ENCODE data around the gene PARS2.

The PARS2 gene

GRCh38 chr1:54768093-54768492 lies 3.8 kb upstream of the PARS2 start:
- no peak for DNase-seq

- DNase-seq = no peak
Measured at GRCh38 chr1:54767526-54767925, 3.2 kb upstream of the PARS2 start.

DNA sequence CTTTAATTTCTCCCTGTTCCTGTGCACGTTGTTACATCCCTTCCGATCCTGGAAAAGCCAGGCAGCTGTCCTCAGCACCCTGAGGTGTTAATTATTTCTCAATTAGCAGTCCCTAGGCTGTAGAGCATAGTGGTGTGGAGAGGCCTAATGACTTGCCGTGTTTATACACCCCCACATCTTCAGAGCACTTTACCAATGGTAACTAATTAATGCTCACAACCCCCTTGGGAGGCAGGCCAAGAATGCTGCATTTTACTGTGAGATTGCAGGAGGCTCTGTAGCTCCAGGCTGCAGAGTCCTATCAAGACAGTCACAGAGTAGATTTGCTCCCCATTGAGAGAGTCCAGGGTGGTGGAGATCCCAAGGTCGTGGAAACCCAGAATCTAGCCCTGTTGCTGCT lies 2.4 kb upstream of the PARS2 start:
- no peak for DNase-seq

- no peak for DNase-seq
Measured at GRCh38 chr1:54764922-54765561, 719 bp upstream of the PARS2 start.

GRCh38 chr1:54763816-54764132 lies 549 bp downstream of the PARS2 start:
- DNase-seq = no peak

DNA sequence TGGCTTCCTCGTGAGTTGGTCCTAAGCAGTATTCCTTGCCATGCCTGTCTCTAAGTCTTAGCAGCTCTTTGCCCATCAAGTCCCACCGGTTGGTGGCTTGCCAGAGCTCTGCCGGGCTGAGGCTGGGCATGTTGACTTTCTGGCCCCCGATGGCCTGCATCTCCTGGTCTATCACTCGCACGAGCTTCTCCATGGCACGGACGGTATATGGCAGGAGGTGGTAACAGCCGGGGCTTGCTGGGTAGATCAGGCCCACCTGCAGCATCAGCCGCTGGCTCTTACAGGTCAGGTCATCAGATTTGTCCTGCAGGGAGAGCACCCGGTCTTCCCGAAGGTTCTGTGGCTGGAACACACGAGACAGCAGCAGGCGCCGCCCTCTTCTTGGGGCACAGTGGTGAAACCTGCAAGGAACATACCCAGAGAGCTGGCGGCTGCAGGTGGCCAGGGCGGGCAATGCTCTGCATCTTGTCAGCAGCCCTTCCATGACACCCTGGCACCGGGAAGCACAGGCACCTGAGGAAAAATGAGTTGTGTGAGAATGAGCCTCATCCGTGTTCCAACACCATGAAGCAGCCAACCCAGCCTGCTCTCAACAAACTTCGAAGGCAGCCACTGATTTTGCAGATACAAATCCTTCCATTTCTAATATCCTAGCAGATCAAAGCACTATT lies 5.5 kb downstream of the PARS2 start:
- no peak for DNase-seq

GRCh38 chr1:54757833-54758232 lies 6.5 kb downstream of the PARS2 start:
- DNase-seq = no peak

DNA sequence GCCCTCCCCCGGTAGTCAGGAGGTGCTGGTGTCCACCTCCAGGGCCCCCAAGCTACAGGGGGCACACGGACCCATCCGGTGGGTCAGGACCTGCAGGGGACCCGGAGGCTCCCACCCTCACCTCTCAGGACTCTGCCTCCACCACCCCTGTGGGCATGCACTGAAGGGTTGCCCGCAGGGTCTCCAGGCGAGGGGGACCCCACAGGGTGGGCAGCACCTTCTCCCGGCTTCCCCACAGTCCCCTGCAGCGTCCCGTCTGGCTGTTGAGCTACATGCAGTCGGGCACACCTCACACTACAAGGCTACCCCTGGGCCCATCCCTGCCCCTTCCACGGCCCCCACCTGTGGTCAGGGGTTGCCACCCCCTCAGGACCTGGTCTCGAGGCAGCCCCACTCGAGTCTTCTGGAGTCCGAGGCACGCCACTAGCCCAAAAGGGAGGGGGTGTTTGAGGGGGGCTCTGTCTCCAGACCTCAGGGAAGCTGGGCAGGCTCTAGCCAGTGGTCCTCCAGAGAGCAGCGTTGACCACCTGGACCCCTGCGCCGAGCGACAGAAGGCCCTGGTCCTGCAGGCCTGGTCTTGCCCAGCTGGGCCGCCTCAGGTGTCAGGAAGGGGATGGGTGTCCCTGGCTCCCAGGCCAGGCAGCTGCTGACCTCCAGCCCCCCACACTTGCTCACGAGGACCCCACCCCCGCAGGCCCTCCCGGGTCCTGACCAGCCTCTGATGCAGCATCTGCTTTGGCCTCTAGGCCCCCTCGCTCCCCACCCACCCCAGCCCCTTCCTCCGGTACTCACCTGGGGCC lies 9.6 kb downstream of the PARS2 start:
- DNase-seq = no peak

GRCh38 chr1:54754045-54754444 lies 10.3 kb downstream of the PARS2 start:
- DNase-seq = no peak

GRCh38 chr1:54751426-54751825 lies 12.9 kb downstream of the PARS2 start:
- no peak for DNase-seq

GRCh38 chr1:54750596-54750995 lies 13.7 kb downstream of the PARS2 start:
- no peak for DNase-seq

GRCh38 chr1:54748094-54748835 lies 16.1 kb downstream of the PARS2 start:
- no peak for DNase-seq

- DNase-seq = no peak
Measured at GRCh38 chr1:54745864-54746263, 18.5 kb downstream of the PARS2 start.

- no peak for DNase-seq
Measured at GRCh38 chr1:54745274-54745673, 19.0 kb downstream of the PARS2 start.

- DNase-seq = no peak
Measured at GRCh38 chr1:54744696-54745095, 19.6 kb downstream of the PARS2 start.

DNA sequence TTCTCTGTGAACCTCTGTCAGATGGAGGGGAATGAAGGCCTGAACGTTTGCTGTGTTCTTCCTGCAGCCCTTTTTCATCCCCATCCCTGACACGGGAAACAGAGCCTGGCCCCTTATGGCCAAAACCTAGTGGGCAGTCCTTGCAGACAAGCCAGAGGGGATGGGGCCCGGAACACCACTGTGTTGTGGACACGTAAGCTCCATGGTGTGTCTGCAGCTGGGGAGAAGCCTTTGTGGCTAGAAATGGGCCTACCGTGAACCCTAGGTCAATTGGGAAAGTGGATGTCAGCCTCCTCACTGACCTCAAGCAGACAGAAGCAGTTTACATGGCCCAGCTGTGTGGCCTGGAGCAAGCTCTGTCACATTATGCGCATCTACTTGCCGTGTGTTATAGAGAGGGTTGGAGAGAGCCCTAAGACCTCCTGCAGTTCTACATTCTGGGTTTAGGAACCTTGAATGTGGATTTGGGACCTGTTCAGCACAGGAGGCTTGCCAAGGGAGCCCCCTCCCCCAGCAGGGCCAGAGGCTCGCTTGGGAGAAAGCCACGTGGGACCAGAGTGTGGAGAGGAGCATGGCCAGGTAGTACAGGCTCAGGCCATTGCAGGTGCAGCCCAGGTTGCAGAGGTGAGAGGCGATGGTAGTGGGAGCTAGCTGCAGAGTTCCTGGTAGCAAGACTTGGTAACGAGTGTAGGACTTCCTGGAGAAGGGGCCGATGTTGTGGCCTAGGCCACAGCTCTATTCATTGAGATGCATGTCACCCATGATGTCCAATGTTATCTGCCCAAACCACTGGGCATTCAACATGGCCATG lies 20.7 kb downstream of the PARS2 start:
- no peak for DNase-seq

DNA sequence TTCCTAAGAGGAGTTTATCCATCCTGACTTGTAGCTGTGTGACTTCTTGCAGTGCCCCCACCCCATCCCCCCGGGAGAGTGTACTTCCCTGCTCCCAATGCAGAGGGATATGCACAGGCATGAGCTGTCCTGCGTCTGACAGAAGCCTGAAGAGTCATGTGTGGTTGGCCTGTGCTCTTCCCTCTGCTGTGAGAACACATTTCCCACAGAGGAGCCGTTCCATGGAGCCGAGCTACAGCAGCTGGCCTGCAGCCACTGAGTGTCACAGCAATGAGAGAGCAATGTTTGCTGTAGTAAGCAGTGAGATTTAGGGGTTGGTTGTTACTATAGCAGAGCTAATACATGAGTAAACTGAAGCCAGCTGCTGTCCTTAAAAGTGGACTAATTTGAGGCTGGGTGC lies 22.0 kb downstream of the PARS2 start:
- no peak for DNase-seq

DNA sequence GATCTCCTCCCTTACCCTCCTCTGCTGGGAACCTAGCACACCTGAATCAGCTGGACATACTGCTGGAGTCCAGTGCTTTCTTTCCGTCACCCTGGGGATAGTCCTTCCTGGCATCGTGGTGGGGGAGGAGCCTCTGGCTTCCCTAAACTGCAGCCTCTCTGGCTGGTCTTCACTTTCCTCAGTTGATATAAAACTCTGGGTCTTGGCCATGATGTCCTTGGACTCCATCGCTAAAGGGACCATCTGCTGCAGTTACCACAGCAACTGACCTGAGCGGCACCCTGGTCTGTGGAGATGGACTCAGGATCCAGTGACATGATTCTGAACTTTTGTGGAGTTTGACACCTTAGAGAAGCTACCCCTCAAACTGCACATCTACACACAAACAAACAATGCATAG lies 22.8 kb downstream of the PARS2 start:
- DNase-seq = no peak

GRCh38 chr1:54738244-54738643 lies 26.1 kb downstream of the PARS2 start:
- DNase-seq = no peak

DNA sequence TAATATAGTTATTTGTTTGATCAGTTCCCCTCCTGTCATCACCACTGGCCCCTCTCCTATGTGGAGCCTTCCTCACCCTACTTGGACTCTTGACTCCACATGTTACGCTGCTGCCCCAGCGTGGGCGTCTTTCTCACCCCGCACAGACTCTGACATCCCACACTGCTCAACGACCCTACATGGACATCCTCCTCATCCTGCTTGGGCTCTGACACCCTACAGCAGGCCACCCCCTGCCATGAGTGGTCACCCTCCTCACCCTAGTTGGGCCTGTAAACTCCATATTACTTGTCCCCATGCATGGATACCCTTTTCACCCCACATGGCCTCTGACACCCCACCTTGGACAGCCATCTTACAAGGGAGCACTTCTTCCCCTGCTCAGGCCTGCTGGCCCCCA lies 27.6 kb downstream of the PARS2 start:
- DNase-seq = no peak

DNA sequence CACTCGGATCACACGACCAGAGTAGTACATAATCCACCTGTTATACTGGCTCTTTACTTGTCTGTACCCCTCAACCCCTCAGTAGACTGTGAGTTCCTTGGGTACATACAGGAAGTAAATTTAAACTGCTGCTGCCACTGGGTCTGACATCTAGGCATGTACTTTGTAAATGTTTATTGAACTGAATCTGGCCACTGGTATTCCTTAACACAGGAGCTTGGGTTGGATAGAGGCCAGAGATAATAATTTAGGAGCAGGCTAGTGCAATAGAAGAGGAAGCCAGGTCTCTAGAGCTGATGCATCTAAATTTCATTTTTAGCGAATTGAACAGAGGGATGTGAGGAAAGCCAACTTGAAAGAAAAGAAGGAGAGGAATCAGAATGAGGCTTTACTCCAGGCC lies 36.3 kb downstream of the PARS2 start:
- no peak for DNase-seq

GRCh38 chr1:54724771-54725170 lies 39.6 kb downstream of the PARS2 start:
- no peak for DNase-seq

- no peak for DNase-seq
Measured at GRCh38 chr1:54723985-54724384, 40.3 kb downstream of the PARS2 start.

All from activated CD4-positive, CD25-positive, alpha-beta regulatory T cell treated with anti-CD3 and anti-CD28 coated beads, Interleukin-2, amount 50 U/mL, for 72 hours (primary cell).